T1000 (cell line): ENCODE measurements around the gene TCEAL2.
"Not testable (repeated sequence)": the region's sequence is repeated elsewhere in the genome, so short reads cannot be mapped to it uniquely, and the experiment has no call there.

Experiments
- DNase-seq: peaks from one replicate; lab custom pipeline; 2025; ENCODE audit warnings: mixed read lengths; lab: John Stamatoyannopoulos, UW

Gene TCEAL2

GRCh38 chrX:102125436-102125835 lies at the start of gene TCEAL2:
Gene TCEAL2, plus strand, starts transcription at chrX:102125679. Its CDS starts 1,152 bp downstream, at chrX:102126831.
- DNase-seq = not testable (repeated sequence)

- DNase-seq = no peak
These were observed 48.1 kb upstream of the TCEAL2 start for GRCh38 chrX:102077426-102077825.

GRCh38 chrX:102085706-102086105 lies 39.8 kb upstream of the TCEAL2 start:
- no peak for DNase-seq

- DNase-seq = no peak
These were observed 12.1 kb upstream of the TCEAL2 start for GRCh38 chrX:102113367-102113766.

- no peak for DNase-seq
These were observed 9.7 kb upstream of the TCEAL2 start for GRCh38 chrX:102115748-102116147.

GRCh38 chrX:102125014-102125413 lies 465 bp upstream of the TCEAL2 start:
- not testable (repeated sequence) for DNase-seq

GRCh38 chrX:102126080-102126818 lies 770 bp downstream of the TCEAL2 start:
- DNase-seq = not testable (repeated sequence)

GRCh38 chrX:102126863-102127262 lies 1.4 kb downstream of the TCEAL2 start:
- DNase-seq = no peak

GRCh38 chrX:102129473-102129872 lies 4.0 kb downstream of the TCEAL2 start:
- DNase-seq = no peak

GRCh38 chrX:102138064-102138463 lies 12.6 kb downstream of the TCEAL2 start:
- no peak for DNase-seq

GRCh38 chrX:102140876-102141275 lies 15.4 kb downstream of the TCEAL2 start:
- DNase-seq = not testable (repeated sequence)

- DNase-seq = not testable (repeated sequence)
These were observed 16.2 kb downstream of the TCEAL2 start for GRCh38 chrX:102141631-102142030.

- not testable (repeated sequence) for DNase-seq
These were observed 16.8 kb downstream of the TCEAL2 start, which contains the start of gene TCEAL6 for GRCh38 chrX:102142274-102142673. Gene TCEAL6, minus strand, starts transcription at chrX:102142481.

GRCh38 chrX:102154218-102154860 lies 28.9 kb downstream of the TCEAL2 start:
- DNase-seq = no peak

- DNase-seq = no peak
These were observed 29.7 kb downstream of the TCEAL2 start for GRCh38 chrX:102154900-102155805.

GRCh38 chrX:102155806-102156179 lies 30.3 kb downstream of the TCEAL2 start, which contains the start of gene BEX5:
Gene BEX5, minus strand, starts transcription at chrX:102155977. Its CDS starts 1,712 bp downstream, at chrX:102154265.
- DNase-seq = no peak
